Measurements from ENCODE around the gene UEVLD. TPM values are rescaled to one million over a fixed set of nuclear protein-coding genes. Genes with fewer than 3 reads are reported as not detected.
A peak's percentile ranks its signal among the peaks of the same experiment; 100 is the strongest.

The UEVLD gene
- 8.2 and 16.5 TPM in 2 replicates for total RNA-seq (2014; rRNA removed; shearing (Covaris generic); ENCODE audit: low replicate concordance)

- H3K27me3 ChIP-seq = no peaks in the 10 kb centered on the region
- DNase-seq = peak; percentile 86
- no peaks in the 10 kb centered on the region for H3K36me3 ChIP-seq
- peak within 1 kb of the TSS; percentile 84 for H3K4me3 ChIP-seq
- H3K9me3 ChIP-seq = no peaks in the 10 kb centered on the region
Measured at GRCh38 chr11:18588297-18589252, at the start of gene UEVLD. Gene UEVLD, minus strand, starts transcription at chr11:18588734. Its CDS starts 80 bp downstream, at chr11:18588654.

- H3K4me3 ChIP-seq = peak within 1 kb of the TSS; percentile 79
- DNase-seq = peak; percentile 97
Measured at GRCh38 chr11:18634140-18635032, 45.9 kb upstream of the UEVLD start, which contains the start of gene SPTY2D1. Gene SPTY2D1, minus strand, starts transcription at chr11:18634342. Its CDS starts 85 bp downstream, at chr11:18634257.

GRCh38 chr11:18633256-18634139 is 45.0 kb upstream of the UEVLD start:
- Histone ChIP-seq H3K36me3 (no peaks in the 10 kb centered on the region; the same call in 1 of the 2 replicates), H3K27me3 (no peaks in the 10 kb centered on the region), H3K9me3 (no peaks in the 10 kb centered on the region), H3K4me3 (peak overlapping the region; percentile 79)
- no peak for DNase-seq

More at GRCh38 chr11:18634140-18635032, 45.9 kb upstream of the UEVLD start, which contains the start of gene SPTY2D1:
- H3K27me3 ChIP-seq = no peaks in the 10 kb centered on the region
- no peaks in the 10 kb centered on the region; the same call in 1 of the 2 replicates for H3K36me3 ChIP-seq
- no peaks in the 10 kb centered on the region for H3K9me3 ChIP-seq

GRCh38 chr11:18632841-18633240 is 44.3 kb upstream of the UEVLD start:
- H3K4me3 ChIP-seq = peak overlapping the region; percentile 79

GRCh38 chr11:18624161-18624560 is 35.6 kb upstream of the UEVLD start:
- Histone ChIP-seq H3K27me3 (no peaks in the 10 kb centered on the region), H3K4me3 (no peak overlapping the region), H3K36me3 (no peaks in the 10 kb centered on the region), H3K9me3 (no peaks in the 10 kb centered on the region; the same call in 1 of the 2 replicates)
- no peak for DNase-seq

More at GRCh38 chr11:18632841-18633240, 44.3 kb upstream of the UEVLD start:
- Histone ChIP-seq H3K36me3 (no peaks in the 10 kb centered on the region; the same call in 1 of the 2 replicates), H3K9me3 (no peaks in the 10 kb centered on the region), H3K27me3 (no peaks in the 10 kb centered on the region)
- DNase-seq = no peak

GRCh38 chr11:18623707-18624106 is 35.2 kb upstream of the UEVLD start:
- no peaks in the 10 kb centered on the region for H3K36me3 ChIP-seq
- DNase-seq = no peak
- H3K4me3 ChIP-seq = no peak overlapping the region
- H3K9me3 ChIP-seq = no peaks in the 10 kb centered on the region; the same call in 1 of the 2 replicates
- H3K27me3 ChIP-seq = no peaks in the 10 kb centered on the region

GRCh38 chr11:18618342-18619025 is 29.9 kb upstream of the UEVLD start:
- Histone ChIP-seq H3K4me3 (no peak overlapping the region), H3K36me3 (peaks cover 11% of the 10 kb centered on the region), H3K27me3 (no peaks in the 10 kb centered on the region), H3K9me3 (no peaks in the 10 kb centered on the region)
- DNase-seq = peak; percentile 1

GRCh38 chr11:18617688-18618341 is 29.3 kb upstream of the UEVLD start:
- H3K36me3 ChIP-seq = peaks cover 11% of the 10 kb centered on the region
- H3K27me3 ChIP-seq = no peaks in the 10 kb centered on the region
- H3K9me3 ChIP-seq = no peaks in the 10 kb centered on the region
- DNase-seq = no peak
- no peak overlapping the region for H3K4me3 ChIP-seq

- Histone ChIP-seq H3K9me3 (no peaks in the 10 kb centered on the region), H3K27me3 (no peaks in the 10 kb centered on the region), H3K36me3 (peaks cover 13% of the 10 kb centered on the region), H3K4me3 (no peak overlapping the region)
- no peak for DNase-seq
Measured at GRCh38 chr11:18615628-18616392, 27.3 kb upstream of the UEVLD start.

GRCh38 chr11:18614667-18615066 is 26.1 kb upstream of the UEVLD start:
- Histone ChIP-seq H3K27me3 (no peaks in the 10 kb centered on the region), H3K4me3 (no peak overlapping the region), H3K36me3 (peaks cover 15% of the 10 kb centered on the region), H3K9me3 (no peaks in the 10 kb centered on the region)
- DNase-seq = no peak

- no peak for DNase-seq
- peaks cover 23% of the 10 kb centered on the region for H3K36me3 ChIP-seq
- no peaks in the 10 kb centered on the region for H3K9me3 ChIP-seq
- H3K27me3 ChIP-seq = no peaks in the 10 kb centered on the region
- no peak overlapping the region for H3K4me3 ChIP-seq
Measured at GRCh38 chr11:18612394-18612793, 23.9 kb upstream of the UEVLD start.

GRCh38 chr11:18611196-18611595 is 22.7 kb upstream of the UEVLD start:
- no peaks in the 10 kb centered on the region for H3K27me3 ChIP-seq
- H3K4me3 ChIP-seq = no peak overlapping the region
- peaks cover 27% of the 10 kb centered on the region for H3K36me3 ChIP-seq
- no peaks in the 10 kb centered on the region for H3K9me3 ChIP-seq
- DNase-seq = no peak

GRCh38 chr11:18608376-18608775 is 19.8 kb upstream of the UEVLD start:
- no peak for DNase-seq
- H3K36me3 ChIP-seq = peaks cover 16% of the 10 kb centered on the region
- no peak overlapping the region for H3K4me3 ChIP-seq
- H3K9me3 ChIP-seq = no peaks in the 10 kb centered on the region
- H3K27me3 ChIP-seq = no peaks in the 10 kb centered on the region

- no peak for DNase-seq
- Histone ChIP-seq H3K36me3 (no peaks in the 10 kb centered on the region), H3K4me3 (no peak overlapping the region)
Measured at GRCh38 chr11:18600915-18601569, 12.5 kb upstream of the UEVLD start.

More at GRCh38 chr11:18600915-18601569, 12.5 kb upstream of the UEVLD start:
- H3K27me3 ChIP-seq = no peaks in the 10 kb centered on the region
- no peaks in the 10 kb centered on the region for H3K9me3 ChIP-seq

Data from MG63 (cell line).